Right forelimb (tissue), 1 donor: Measurements from ENCODE around the gene MS4A6A.
"Not testable (repeated sequence)": the region's sequence is repeated elsewhere in the genome, so short reads cannot be mapped to it uniquely, and the experiment has no call there.

ENCODE experiments used
- DNase-seq: peaks from one replicate; pipeline ENCODE4 v3.0.0-alpha.2; 2018

The MS4A6A gene, protein sequence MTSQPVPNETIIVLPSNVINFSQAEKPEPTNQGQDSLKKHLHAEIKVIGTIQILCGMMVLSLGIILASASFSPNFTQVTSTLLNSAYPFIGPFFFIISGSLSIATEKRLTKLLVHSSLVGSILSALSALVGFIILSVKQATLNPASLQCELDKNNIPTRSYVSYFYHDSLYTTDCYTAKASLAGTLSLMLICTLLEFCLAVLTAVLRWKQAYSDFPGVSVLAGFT

DNA sequence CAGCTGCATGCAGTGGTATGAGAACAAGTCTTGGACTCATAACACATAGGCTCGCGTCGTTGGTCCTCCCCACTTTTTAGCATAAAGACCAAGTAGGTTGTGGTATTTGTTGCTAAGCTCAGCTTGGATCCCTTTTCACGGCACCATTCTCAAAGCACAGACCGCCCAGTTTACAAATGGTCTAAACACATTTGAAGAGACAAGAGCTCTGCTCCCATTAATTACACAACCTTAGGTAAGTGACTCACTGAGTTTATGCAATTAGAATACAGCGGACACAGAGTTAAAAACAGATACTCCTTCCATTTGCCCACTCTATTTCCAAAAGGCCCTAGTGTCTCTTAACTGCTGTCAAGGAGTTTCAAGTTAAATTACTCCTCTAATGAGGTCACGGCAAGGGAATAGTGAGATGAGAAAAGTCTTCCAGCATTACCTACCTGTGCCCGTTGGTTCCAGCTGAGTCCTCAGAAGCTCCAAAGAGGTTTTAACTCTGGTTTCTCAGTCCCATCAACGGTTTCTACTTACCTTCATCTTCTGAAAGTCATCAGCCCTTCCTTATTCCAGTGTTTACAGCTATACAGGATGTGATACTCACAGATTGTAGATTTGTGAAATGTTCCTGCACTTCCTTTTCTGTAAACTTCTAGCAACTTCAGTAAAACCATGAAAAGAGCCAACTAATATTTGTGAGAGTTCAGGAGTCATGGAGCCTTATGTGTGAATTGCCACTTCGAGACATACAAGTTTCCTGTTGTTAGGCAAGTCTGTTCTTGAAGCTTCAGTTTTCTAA, at the start of gene MS4A6A:
MS4A6A (minus strand) TSS at position 543 of the 790 bp plus-strand sequence. CDS start 1,356 bp downstream, outside the sequence.
- no peak for DNase-seq

DNA sequence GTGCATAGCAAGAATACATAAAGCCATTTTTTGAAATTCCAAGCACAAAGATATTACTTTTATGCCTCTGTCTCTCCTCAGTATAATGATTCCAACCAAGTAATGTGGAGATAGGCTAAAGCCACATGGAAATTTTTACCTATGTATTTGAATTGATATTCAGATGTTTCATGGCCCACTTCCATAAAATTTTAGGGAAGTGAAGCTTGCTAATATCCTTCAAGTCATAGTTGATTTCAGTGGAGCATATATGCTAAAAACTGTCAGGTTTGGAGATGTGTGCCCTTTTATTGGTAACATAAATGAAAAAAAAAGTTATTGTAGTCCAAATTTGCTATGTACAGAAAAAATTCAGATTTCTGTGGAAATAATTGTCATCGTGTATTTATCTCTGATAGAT, 47.8 kb upstream of the MS4A6A start:
- DNase-seq, result no peak

DNA sequence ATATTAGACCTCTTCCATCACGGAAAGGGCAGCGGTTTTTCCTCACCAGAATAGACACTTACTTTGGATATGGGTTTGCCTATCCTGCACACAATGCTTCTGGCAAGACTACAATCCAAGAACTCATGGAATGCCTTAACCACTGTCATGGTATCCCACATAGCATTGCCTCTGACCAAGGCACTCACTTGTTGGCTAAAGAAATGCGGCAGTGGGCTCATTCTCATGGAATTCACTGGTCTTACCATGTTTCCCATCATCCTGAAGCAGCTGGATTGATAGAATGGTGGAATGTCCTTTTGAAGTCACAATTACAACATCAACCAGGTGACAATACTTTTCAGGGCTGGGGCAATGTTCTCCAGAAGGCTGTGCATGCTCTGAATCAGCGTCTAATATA, 39.3 kb upstream of the MS4A6A start:
- no peak for DNase-seq

DNA sequence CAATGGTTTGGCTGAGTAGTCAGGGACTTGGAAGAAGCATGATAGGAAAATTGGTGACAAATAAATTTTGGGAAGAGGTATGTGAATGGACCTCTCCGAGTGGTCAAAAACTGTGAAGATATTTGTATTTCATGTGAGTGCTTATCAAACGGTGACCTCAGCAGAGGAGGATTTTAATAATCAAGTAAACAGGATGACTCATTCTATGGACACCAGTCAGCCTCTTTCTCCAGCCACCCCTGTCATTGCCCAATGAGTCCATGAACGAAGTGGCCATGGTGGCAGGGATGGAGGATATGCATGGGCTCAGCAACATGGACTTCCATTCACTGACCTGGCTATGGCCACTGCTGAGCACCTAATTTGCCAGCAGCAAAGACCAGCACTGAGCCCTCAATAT, 38.8 kb upstream of the MS4A6A start:
- DNase-seq, result no peak

DNA sequence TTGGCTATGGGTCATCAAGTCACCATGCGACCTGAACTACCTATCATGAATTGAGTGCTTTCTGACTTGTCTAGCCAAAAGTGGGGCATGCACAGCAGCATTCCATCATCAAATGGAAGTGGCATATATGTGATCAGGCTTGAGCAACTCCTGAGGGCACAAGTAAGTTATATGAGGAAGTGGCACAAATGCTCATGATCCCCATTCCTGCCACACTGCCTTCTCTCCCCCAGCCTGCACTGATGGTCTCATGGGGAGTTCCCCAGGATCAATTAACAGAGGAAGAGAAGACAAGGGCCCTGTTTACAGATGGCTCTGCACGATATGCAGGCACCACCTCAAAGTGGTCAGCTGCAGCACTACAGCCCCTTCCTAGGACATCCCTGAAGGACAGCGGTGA, 38.3 kb upstream of the MS4A6A start:
- no peak for DNase-seq

DNA sequence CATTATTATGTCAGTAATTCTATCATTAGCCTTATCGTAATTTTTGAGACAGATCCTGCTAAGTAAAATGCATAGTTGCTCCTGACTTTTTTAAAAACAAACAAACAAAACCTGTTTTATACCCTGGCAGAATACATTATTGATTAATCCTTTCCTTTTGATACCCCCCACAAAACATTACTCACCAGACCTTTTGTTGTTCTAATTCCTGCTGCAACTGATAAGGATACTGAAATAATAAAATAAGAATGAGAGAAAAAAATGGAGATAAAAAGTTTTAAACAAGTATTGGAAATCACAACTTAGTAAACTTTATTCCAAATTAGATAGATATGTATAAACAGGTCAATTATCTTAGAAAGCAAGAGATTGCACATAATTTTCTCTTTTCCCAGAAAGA, 31.5 kb upstream of the MS4A6A start:
- no peak for DNase-seq

DNA sequence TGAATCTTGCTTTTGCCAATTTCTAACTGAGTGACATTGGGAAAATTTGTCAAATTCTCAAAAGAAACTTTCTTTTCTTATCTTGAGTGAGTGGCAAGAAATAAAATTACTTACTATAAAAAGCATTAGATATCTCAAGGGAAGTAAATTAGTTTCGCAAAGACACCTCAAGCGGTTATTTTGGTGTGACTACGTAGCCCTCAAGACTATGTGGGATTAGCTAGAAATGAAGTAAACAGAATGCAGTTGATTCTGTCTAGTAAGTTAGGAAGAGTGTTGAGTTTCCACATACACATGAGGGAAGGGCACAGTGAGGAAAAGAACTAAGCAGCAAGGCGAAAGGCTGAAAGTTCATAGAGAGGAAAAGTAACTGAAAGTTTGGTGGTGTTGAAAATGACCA, 28.3 kb upstream of the MS4A6A start:
- no peak for DNase-seq

DNA sequence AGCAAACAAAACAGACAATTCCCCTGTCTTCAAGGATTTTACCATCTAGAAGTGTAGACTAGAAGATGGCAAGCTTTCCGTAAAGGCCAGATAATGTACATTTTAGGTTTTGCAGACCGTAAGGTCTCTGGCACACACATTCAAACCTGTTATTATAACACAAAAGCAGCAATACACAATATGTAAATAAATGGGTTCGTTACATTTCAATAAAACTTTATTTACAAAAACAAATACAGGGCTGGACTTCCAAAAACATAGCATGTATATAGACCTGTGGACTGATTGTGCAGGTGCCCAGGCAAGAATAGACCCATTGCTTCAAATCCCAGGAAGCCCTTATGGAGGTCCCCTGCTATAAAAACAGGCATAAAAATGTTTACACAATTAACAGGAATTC, 27.1 kb upstream of the MS4A6A start:
- no peak for DNase-seq

DNA sequence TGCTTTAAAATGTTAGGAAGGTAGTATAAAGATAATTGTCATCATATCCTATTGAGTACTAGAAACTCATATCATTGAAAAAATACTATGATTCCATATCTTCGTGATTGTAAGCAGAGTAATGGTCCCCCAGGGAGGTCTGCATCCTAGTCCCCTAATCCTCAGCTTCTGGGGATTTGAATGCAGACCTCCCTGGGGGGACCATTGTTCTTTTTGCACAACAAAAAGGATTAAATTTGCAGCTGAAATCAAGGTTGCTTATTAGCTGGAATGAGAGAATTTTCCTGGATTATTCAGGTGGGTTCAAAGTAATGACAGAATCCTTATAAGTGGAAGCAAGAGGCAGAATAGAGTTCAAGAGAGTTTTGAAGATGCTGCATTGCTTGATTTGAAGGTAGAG, 26.1 kb upstream of the MS4A6A start:
- no peak for DNase-seq

DNA sequence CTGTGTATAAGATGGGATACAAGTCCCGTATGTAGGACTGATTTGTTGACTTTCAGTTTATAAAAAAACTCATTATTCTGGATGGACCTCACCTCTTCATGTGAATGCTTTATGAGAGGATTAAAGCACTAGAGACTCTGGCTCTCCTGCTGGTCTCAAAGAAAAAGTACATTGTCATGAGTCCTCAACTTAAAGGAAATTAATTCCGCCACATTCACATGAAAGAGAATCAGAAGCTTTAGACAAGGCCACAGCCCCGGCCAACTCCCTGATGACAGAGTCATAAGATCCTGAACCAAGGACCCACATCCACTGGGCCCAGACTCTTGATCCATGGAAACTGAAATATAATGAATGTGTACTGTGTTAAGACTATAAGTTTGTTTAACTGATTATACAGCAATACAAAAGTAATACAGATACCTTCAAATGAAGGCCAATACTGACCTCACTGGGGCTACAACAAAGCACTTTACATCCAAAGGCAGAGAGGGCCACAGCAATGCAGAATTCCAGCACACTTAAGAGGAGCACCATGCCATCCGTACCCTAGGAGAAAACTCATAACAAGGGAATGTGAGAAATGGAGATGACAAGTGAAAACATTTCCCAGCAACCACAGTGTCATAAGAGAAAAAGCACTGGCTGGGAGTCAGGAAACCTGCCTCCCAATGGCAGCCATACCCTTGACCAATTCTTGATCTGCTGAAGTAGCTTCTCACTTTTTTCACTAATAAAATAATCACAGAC, 25.4 kb upstream of the MS4A6A start:
- no peak for DNase-seq

DNA sequence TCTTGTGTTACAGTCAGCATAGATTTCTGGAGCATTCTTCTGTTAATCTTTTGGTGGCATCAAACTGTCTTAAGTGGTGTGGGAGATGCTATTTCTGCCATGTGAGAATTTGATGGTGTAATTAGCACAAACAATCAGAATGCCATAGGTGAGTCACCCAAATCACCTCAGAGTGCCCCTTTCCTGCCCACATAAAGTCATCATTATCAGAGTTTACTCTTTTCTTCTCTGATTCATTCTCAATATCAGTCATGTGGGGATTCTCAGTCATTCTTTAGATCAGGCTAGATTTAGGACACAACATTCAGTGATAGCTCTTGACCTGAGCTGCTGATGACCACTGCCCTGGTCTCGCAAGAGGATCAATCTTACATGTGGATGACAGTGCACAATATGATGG, 23.7 kb upstream of the MS4A6A start:
- no peak for DNase-seq

DNA sequence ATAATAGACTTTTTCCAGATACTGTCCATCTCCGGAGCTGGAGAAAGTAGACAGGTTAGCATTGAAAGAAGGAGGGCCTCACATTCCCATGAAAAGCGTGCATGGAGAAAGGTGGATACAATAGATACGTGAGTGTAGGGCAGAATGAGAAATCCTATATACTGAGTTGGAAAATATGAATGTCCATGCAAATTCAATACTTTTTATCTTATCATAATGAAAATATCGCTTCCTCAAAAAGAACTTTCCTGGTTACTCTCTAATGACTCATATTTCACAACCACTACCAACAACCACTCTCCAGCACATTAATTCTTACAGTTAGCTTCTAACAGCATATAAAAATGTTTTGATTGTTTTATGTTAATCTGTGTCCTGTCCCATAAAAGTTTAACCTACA, 22.0 kb upstream of the MS4A6A start:
- DNase-seq, result no peak

DNA sequence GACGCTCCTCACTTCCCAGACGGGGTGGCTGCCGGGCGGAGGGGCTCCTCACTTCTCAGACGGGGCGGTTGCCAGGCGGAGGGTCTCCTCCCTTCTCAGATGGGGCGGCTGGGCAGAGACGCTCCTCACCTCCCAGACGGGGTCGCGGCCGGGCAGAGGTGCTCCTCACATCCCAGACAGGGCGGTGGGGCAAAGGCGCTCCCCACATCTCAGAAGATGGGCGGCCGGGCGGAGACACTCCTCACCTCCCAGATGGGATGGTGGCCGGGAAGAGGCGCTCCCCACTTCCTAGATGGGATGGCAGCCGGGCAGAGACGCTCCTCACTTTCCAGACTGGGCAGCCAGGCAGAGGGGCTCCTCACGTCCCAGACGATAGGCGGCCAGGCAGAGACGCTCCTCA, 18.5 kb upstream of the MS4A6A start:
- DNase-seq, result not testable (repeated sequence)

DNA sequence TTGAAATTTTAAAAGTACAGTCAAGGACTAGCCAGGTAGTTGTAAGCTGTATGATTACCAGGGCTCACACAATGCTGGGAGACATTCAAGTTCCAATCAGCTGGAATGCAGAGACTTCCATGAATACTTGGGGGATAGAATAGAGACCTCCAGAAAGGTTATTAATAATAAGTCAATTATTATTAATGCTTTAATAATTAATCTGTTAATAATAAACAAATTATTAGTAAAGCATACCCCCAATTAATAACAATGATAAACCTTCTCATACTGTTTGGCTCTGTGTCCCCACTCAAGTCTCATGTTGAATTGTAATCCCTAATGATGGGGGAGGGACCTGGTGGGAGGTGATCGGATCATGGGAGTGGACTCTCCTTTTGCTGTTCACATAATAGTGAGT, 14.6 kb upstream of the MS4A6A start:
- DNase-seq, result no peak

DNA sequence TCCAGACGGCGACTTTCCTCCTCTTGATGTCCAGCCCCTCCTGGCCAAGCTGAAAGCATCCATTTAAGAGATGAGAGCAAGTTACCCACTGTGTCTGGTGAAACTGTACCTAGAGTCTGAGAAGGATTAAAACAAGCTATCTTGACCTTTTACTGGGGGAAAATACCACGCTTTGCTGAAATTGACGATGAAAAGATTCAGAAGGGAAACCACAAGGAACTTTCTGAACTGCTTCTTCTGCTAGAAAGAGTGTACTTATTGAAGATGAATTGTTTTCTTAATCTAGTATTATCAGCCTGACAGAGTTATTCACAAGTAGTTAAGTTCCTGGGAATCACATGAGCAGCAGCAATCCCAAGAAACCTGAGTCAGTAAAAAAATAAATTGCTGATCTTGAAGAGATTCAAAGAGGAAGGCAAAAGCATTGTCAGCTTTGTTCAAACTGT, 13.1 kb upstream of the MS4A6A start:
- no peak for DNase-seq

DNA sequence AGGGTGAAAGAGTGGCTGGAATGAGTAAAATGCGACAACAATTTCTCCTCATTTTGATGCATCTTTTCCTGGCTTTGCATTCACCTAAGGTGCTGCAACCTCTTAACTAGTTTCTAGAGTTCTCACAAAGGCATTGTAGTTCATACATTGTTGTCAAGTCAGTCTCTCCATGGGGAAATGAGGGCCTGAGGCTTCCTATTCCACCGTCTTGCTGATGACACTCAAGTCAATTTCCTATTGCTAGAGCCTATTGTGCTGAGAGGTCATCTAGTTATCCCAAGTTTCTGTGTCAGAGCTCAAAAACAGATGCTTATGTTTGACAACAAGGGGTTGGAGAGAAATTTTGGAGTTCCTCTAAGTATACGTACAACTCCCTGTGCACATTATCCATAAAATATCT, 11.6 kb upstream of the MS4A6A start:
- DNase-seq, result no peak

DNA sequence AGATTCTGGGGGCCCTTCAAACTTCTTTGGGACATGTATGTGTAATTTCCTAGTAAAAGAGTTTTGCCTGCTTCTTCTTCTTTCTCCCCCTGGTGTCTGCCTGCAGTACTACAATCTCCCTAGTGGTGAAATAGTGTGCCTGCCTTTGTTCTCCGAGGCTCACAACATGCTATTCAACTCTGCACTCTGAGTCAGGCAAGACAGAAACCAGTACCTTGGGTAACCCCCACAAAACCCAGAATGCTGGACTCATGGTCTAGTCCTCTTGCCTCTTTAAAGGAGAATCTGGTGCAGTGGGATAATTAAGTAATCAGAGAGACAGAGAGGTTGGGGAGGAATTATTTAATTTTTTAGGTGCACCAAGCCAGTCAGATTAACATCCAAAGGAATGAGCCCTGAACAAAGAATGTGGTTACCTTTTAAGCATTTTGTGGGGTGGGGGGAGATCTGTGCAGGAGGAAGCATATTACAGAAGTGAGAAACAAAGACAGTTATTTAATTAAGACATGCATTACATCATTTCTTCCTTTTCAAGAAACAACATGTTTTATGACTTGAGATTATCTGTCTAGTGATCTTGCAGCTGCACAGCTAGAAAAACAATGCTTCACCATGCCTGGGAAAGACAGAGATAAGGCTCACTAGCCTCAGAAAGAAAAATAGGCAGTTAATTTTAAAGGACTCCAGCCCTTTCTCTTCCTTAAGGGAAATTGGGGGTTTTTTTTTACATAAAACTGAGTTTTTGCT, 11.0 kb upstream of the MS4A6A start:
- peak; percentile 49 for DNase-seq

DNA sequence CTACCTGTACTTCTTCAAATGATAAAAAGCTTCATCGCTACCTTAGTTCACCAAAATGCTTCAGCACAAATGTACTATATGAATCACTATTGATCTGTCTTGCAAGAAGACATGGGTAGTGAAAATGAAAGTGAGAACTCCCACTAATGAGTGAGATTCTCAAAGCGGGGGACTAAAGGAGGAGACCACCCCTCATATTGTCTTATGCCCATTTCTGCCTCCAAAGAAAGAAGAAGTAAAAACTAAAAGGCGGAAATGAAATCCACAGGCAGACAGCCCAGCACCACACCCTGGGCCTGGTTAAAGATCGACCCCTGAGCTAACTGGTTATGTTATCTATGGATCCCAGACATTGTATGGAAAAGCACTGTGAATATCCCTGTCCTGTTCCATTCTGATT, 9.7 kb upstream of the MS4A6A start:
- not testable (repeated sequence) for DNase-seq

DNA sequence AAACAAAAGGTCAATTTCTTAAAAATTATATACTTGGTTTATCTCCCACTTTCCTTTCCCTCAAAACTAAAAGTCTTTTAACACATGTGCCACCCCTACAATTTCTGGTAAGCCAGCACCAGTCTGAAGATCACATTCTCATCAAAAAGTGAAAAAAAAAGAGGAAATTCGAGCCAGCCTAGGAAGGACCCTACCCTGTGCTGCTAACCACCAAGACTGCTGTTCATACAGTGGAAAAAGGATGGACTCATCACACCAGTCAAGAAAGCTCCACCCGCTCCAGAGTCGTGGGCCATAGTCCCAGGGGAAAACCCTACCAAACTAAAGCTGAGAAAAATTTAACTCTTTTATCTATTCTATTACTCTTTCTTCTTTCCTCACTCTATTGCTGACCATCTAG, 5.6 kb upstream of the MS4A6A start:
- not testable (repeated sequence) for DNase-seq

DNA sequence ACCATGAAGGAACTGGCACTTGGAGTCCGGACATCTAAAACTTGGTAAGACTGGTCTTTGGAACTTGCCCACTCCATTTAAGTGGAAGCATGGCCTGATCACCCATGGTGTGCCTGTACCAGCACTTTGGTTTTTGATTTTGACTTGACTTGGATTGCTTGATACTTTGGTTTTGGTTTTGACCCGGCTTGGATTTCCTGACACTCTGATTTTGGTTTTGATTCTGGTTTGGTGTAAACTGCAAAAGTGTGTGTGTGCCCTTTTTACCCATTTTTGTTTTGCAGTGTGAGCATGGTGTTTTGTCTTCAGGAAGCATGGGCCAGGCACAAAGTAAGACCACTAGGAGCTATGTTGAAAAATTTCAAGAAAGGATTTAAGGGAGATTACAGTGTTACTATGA, 3.2 kb upstream of the MS4A6A start:
- DNase-seq, result not testable (repeated sequence)

DNA sequence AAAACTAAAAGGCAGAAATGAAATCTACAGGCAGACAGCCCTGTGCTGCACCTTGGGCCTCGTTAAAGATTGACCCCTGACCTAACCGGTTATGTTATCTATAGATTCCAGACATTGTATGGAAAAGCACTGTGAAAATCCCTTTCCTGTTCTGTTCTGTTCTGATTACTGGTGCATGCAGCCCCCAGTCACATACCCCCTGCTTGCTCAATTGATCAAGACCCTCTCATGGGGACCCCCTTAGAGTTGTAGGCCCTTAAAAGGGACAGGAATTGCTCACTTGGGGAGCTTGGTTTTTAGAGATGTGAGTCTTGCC, 2.6 kb upstream of the MS4A6A start:
- not testable (repeated sequence) for DNase-seq

DNA sequence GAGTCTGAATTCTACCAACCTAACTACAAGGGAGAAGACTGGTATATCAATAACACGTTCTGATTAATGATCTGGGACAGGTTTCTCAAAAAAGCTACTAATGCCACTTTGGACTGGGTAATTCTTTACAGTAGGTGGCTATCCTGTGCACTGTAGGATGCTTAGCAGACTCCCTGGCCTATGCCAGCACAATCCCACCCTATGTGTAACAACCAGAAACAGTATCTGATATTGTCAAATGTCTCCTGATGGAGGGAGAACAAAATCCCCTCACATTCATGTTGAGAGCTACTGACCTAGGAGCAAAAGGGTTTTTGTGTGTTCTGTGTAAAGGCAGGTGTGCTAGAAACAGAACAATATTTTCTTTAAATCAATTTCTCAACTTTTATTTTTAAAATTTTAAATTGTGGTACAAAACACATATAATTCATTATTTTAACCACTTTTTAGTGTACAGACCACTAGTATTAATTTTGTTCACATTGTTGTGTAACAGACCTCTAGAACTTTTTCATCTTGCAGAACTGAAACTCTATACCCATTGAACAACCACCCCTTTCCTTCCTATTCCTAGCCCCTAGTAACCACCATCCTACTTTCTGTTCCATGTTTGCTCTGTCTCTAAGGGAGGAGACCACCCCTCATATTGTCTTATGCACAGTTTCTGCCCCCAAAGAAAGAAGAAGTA, 2.1 kb upstream of the MS4A6A start:
- no peak for DNase-seq
